OCI-LY3 (cell line): ENCODE results near the gene ZMIZ1.

Experiments used
- H2AFZ ChIP-seq: fragments of 200-600, 300-600 bp; shearing (Covaris generic); 2 replicates; pipeline ENCODE4 v1.6.0; 2014; ENCODE audit warnings: antibody characterized with exemption, low read depth, low read length
- H3K27ac ChIP-seq: fragments of 200-600, 300-600 bp; sonication (generic); 2 replicates; pipeline ENCODE4 v1.5.1; 2014; ENCODE audit warnings: mild to moderate bottlenecking, low read length, moderate library complexity, mixed read lengths
- H3K27me3 ChIP-seq: fragments of 200-600, 300-600 bp; sonication (generic); 2 replicates; pipeline ENCODE4 v1.6.1; 2014; ENCODE audit warnings: low read depth, low read length, mixed read lengths
- H3K36me3 ChIP-seq: fragments of 200-600, 300-600 bp; sonication (generic); replicated peaks from 2 replicates; pipeline ENCODE3; 2014; ENCODE audit warnings: low read depth, low read length, mixed read lengths
- H3K4me1 ChIP-seq: fragments of 300-600, 200-600 bp; sonication (generic); 2 replicates; pipeline ENCODE4 v1.6.1; 2014; ENCODE audit warnings: low read length, mixed read lengths
- H3K4me2 ChIP-seq: fragments of 200-600, 300-600 bp; sonication (generic); 2 replicates; pipeline ENCODE4 v1.6.1; 2014; ENCODE audit warnings: low read length, mixed read lengths
- H3K4me3 ChIP-seq: fragments of 300-600, 200-600 bp; sonication (generic); 2 replicates; pipeline ENCODE4 v1.5.1; 2014; ENCODE audit warnings: antibody characterized with exemption, mild to moderate bottlenecking, low read length, moderate library complexity
- H3K79me2 ChIP-seq: fragments of 300-600, 200-600 bp; shearing (Covaris generic); 2 replicates; pipeline ENCODE4 v1.6.1; 2014; ENCODE audit warnings: mild to moderate bottlenecking, low read length, mixed read lengths
- H3K9ac ChIP-seq: fragments of 300-600, 200-600 bp; shearing (Covaris generic); 2 replicates; pipeline ENCODE4 v1.6.0; 2014; ENCODE audit warnings: mild to moderate bottlenecking, low read length, moderate library complexity
- H3K9me3 ChIP-seq: fragments of 200-600, 300-600 bp; shearing (Covaris generic); 2 replicates; pipeline ENCODE4 v1.6.1; 2014; ENCODE audit warnings: low read length, mixed read lengths; ENCODE audit not compliant: insufficient read depth
- H4K20me1 ChIP-seq: fragments of 200-600, 300-600 bp; sonication (generic); 2 replicates; pipeline ENCODE4 v1.6.1; 2016; ENCODE audit warnings: low read length, mixed read lengths; ENCODE audit not compliant: insufficient read depth
- CTCF ChIP-seq: fragments of 200-600, 300-600 bp; sonication (generic); IDR thresholded peaks from 2 replicates; pipeline ENCODE4 v1.5.1; 2014; ENCODE audit warnings: antibody characterized with exemption, low read length, low read depth
- EZH2phosphoT487 ChIP-seq: fragments of 200-600 bp; shearing (Covaris generic); IDR thresholded peaks from 2 replicates; pipeline ENCODE4 v1.6.1; 2018; ENCODE audit warnings: antibody characterized with exemption, mixed run types, low read depth

Gene ZMIZ1

DNA sequence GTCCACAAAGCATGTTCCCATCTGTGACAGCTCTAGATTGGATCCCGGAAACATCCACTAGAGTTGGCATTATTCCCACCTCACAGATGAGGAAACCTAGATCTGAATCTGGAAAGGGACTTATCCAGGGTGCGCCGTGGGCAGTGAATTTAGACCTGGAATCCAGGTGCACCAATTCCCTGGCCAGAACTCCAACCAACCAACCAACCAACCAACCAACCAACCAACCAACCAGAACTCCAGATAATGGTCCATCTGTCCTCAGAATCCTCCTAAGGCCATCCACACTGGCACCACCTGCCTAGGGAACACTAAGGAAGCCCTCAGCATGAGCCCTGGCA, 42.0 kb upstream of the ZMIZ1 start:
- H3K4me3 ChIP-seq: no peak overlapping the region
- no peaks in the 10 kb centered on the region; the same call in 1 of the 2 replicates for H3K27me3 ChIP-seq
- H3K79me2 ChIP-seq: no peaks in the 10 kb centered on the region
- no peak overlapping the region for H2AFZ ChIP-seq
- H3K4me2 ChIP-seq: no peak overlapping the region
- no peak overlapping the region for H3K9ac ChIP-seq
- no peaks in the 10 kb centered on the region for H3K36me3 ChIP-seq
- H4K20me1 ChIP-seq: no peaks in the 10 kb centered on the region
- H3K27ac ChIP-seq: no peak overlapping the region
- H3K4me1 ChIP-seq: no peaks in the 10 kb centered on the region
- H3K9me3 ChIP-seq: no peaks in the 10 kb centered on the region
- TF ChIP-seq CTCF: no peak
- TF ChIP-seq EZH2phosphoT487: no peak

DNA sequence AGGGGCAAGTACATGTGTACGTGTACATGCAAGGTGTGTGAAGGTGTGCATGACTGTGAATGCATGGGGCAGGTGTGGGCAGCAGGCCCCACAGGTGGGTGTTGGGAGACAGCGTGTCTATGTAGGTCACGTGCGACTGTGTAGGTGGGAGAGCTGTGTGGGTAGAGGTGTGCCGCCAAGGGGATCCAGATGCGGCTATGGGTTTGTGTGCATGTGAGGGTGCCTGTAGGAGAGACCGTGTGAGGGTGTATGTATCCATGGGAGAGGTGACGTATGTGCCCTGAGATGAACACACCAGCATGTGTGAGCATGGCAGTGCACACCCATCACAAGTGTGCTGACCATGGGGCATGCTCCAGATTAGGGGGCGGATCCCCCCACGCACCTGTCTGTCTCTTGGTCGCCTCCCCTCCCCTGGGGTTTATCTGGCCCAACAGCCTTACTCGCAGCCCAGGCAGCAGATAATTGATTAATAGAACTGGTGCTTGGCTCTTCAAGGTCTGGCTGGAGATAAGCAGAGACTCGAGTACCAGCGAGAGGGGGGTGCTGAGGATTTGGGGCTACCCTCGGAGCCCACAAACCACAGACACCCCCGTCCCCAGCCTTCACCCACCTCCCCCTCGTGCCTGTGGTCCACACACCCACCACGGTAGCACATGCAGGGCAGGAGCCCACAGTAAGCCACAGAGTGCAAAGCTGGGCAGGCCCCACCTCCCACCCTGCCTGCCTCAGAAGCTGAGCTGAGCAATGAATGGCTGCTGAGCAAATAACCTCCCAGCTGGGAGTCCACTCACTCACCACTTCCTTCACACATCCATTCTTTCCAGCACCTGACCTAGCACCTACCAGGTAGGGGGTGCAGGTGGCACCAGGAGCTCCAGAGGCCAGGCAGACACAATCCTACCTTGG, 41.4 kb upstream of the ZMIZ1 start:
- H3K4me1 ChIP-seq: no peaks in the 10 kb centered on the region
- H3K9ac ChIP-seq: no peak overlapping the region
- H3K27ac ChIP-seq: no peak overlapping the region
- TF ChIP-seq CTCF: no peak
- no peak for TF ChIP-seq EZH2phosphoT487
- no peaks in the 10 kb centered on the region for H3K9me3 ChIP-seq
- no peaks in the 10 kb centered on the region for H3K36me3 ChIP-seq
- H3K4me2 ChIP-seq: no peak overlapping the region
- no peak overlapping the region for H2AFZ ChIP-seq
- H3K79me2 ChIP-seq: no peaks in the 10 kb centered on the region
- no peaks in the 10 kb centered on the region; the same call in 1 of the 2 replicates for H3K27me3 ChIP-seq
- H4K20me1 ChIP-seq: no peaks in the 10 kb centered on the region
- no peak overlapping the region for H3K4me3 ChIP-seq

DNA sequence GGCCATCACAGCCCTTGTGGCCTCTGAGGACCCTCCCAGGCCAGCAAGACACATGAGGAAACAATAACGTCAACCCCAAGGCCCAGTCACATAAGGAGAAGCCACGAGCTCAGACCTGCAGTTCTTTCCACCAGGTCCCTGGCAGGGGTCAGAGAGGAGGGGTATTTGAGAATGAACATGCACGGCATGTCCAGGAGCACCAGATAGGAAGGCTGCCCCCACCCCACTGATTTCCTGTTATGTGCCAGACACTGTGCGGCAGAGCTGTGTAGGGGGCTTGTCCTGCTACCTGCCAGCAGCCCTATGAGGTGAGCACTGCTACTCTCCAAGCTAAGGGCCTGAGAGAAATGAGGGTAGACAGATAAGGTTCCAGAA, 40.7 kb upstream of the ZMIZ1 start:
- H3K4me2 ChIP-seq: no peak overlapping the region
- no peaks in the 10 kb centered on the region for H3K79me2 ChIP-seq
- no peak overlapping the region for H2AFZ ChIP-seq
- no peaks in the 10 kb centered on the region for H4K20me1 ChIP-seq
- H3K4me3 ChIP-seq: no peak overlapping the region
- no peak overlapping the region for H3K27ac ChIP-seq
- H3K9me3 ChIP-seq: no peaks in the 10 kb centered on the region
- no peak overlapping the region for H3K9ac ChIP-seq
- H3K4me1 ChIP-seq: no peaks in the 10 kb centered on the region
- no peaks in the 10 kb centered on the region; the same call in 1 of the 2 replicates for H3K27me3 ChIP-seq
- TF ChIP-seq EZH2phosphoT487 (no peak), CTCF (no peak)
- no peaks in the 10 kb centered on the region for H3K36me3 ChIP-seq

DNA sequence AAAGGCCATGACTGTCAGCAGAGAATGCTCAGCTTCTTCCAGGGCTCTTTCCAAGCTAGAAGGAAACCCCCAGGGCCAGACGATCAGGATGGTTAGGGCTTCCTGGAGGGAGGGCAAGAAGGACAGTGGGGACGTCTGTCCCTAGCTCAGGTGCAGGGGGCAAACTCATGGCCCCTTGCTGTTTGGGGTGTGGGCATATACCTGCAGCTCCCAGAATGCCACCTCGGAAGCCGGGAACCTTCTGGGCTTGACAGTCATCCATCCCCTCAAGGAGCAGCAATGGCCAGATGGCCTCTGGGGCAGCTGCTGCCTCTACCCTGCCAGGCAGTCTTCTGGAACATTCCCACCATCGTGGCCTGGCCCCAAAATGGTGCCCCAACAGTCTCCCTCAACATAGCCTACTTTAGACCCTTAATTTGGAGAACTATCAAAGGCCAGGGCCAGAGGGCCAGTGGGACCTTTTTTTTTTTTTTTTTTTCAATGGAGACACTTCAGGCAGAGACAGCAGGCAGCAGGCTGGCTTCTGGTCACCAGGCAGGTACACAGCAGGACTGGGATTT, 40.2 kb upstream of the ZMIZ1 start:
- no peak overlapping the region for H3K4me2 ChIP-seq
- TF ChIP-seq CTCF (no peak), EZH2phosphoT487 (no peak)
- H3K27ac ChIP-seq: no peak overlapping the region
- H3K36me3 ChIP-seq: no peaks in the 10 kb centered on the region
- no peak overlapping the region for H3K4me3 ChIP-seq
- no peaks in the 10 kb centered on the region for H3K4me1 ChIP-seq
- no peaks in the 10 kb centered on the region for H4K20me1 ChIP-seq
- no peaks in the 10 kb centered on the region for H3K9me3 ChIP-seq
- no peak overlapping the region for H3K9ac ChIP-seq
- H3K27me3 ChIP-seq: no peaks in the 10 kb centered on the region; the same call in 1 of the 2 replicates
- no peaks in the 10 kb centered on the region for H3K79me2 ChIP-seq
- H2AFZ ChIP-seq: no peak overlapping the region
